MM.1S (cell line): ENCODE data around the gene PXMP4.

Experiments used
- CTCF ChIP-seq: fragments of 300-600 bp; sonication (generic); IDR thresholded peaks from 2 replicates; pipeline ENCODE4 v1.5.1; 2016; ENCODE audit warnings: antibody characterized with exemption, low read length, mixed read lengths
- EZH2 ChIP-seq: fragments of 300-600 bp; sonication (generic); optimal IDR thresholded peaks from 2 replicates; pipeline ENCODE3; 2017; ENCODE audit warnings: low read depth, mild to moderate bottlenecking, antibody characterized with exemption, low read length, mixed read lengths

DNA sequence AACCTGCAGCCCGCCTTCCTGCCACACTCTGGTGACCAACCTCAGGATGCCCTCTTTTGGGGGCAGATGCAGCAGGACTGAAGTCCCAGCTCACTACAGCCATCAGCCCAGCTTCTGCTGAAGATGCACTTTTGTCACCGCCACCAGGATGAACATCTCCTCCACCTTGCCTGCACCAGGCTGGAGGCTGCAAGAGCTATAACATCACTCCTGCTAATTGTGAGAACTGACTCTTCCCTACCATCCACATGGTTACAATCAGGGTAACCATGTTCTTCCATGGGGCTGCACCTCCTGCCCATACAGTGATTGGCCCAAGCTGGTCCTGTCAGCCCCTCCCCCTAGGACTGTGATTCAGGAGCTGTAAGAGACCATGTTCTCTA lies 55.4 kb downstream of the PXMP4 start:
- no peak for TF ChIP-seq CTCF
- TF ChIP-seq EZH2 = no peak
